GM15510 (cell line): Measurements from ENCODE around the gene POU2F1.

Experiments
- POLR2A ChIP-seq: IDR thresholded peaks from 3 replicates; pipeline ENCODE4 v1.6.1; 2011; ENCODE audit warnings: borderline replicate concordance; ENCODE audit not compliant: insufficient read length; ENCODE audit errors: extremely low read depth

POU2F1 gene

DNA sequence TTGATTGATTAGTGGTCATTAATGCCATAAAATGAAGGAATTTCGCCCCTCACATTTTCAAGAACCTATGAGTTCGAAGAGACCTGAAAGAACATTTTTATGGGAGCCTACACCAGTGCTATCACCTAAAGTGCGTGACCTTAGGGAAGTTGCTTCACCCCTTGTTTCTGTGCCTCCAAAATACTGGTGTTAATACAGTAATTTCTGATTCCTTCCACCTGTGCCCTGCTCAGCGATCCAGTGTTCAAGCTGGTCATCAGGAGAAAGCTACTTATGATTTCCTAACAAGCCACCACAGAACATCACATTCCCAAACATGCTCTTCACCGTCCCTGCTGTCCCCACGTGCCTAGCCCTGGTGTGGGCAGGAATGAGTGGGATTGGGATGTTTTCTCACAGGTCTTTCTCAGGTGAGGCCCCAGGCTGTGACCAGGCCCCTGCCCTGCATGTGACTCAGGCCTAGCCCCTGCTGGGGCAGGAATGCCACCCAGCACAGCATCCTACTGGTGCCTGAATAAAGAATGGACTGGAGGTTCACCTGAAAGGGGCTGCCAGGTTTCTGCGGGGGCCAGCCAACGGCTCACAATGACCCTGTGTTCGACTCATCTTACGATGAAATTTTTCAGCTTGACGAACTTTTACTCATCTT lies 237.4 kb downstream of the POU2F1 start:
- no peak for TF ChIP-seq POLR2A

DNA sequence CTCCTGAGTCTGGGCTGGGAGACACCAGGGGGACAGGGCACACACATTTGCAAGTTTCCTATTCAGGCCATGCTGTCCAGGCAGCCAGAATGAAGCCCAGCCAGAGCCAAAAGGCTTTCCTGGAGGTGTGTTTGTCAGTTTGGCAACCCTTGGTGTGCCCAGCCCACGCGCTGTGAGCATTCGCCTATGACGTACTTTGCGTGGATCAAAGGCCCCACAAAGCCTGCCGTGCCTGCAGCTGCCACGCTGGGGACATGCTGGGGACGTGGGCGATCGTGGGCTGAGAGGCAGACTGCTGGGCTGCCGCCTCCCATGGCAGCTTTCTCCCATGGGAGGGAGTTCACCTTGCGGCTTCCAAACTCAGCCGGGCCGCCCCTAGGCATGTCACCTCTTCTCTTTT lies 240.2 kb downstream of the POU2F1 start:
- no peak for TF ChIP-seq POLR2A

DNA sequence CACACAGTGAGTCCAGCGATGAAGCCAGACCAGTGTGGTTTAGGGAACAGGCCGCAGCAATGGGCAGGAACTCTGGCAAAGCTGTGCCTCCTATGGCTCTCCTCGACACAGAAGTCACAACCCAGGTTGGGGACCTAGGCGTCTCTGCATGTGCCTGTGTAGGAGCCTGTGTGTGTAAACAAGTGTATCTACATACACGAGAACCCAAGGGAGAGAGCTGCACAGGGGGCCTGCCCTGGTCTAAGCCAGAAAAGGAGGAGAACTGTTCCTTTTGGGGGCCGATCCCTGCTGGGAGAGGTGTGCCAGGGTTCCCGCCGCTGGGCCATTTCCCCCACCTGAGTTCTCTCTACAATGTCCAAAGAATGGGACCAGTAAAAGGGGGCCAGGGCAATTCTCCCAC lies 241.7 kb downstream of the POU2F1 start:
- no peak for TF ChIP-seq POLR2A

DNA sequence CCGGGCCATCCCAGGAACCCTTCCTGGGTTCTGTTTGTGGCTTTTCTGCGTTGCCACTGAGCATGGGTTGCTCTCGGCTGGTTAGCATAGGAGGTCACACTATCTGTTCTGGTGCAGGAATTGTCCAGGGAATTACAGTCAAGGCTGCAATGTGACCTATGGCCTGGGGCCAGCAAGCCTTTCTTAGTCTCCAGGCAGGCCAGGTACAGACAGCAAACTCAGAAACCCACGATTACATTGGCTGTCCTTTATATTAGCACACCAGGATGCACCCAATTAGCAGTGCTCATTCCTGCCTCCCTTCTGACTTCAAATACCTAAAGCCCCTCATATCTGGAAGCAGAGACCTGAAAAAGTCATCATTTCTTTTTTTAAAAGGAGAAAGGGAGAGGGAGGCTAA lies 242.4 kb downstream of the POU2F1 start:
- no peak for TF ChIP-seq POLR2A

DNA sequence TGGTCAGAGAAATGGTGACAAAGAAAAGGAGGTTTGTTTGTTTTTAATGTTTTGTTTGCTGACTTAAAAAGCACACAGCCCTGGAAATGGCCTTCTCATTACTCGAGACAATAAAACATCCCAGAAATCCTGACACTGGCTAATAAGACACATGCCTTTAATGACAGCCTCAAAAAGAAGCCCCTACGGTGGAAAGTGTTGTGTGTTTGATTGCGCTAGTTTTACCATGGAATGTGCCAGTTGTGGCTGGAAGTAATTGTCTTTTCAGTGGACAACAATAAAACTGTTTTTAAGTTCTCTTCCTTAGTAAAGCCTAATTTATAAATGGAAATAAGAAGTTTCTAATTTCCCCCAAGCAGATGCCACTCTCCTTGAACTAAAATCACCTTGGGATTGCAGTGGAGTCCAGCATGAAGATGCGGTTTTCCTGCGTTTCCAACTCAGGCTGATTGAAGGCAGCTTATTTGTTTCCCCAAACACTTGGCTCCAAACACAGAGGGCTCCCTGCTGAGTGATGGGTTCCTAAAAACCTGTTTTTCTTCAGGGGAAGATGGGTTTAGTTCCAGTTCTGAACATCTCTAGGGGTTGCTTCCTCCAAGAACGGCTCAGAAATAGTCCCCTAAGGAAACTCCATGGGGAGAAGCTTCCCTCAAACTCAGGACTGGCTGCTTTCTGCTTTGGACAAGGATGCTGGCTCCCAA lies 243.3 kb downstream of the POU2F1 start:
- no peak for TF ChIP-seq POLR2A

DNA sequence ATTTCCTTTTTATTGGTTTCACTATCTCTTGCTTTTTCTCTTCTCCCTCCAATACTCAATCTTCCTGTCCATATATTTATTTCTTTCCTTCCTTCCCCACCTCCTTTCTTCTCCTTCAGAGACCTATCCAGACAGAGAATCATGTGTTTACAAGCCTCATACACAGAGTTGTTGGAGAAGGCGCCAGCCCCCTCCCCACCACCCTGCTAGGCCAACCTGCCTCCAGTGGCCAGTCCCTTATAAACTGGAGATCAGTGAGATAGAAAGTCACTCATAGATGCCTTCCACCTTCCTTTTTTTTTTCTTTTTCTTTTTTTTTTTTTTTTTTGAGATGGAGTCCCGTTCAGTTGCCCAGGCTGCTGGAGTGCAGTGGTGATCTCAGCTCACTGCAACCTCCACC lies 244.3 kb downstream of the POU2F1 start:
- TF ChIP-seq POLR2A: no peak

DNA sequence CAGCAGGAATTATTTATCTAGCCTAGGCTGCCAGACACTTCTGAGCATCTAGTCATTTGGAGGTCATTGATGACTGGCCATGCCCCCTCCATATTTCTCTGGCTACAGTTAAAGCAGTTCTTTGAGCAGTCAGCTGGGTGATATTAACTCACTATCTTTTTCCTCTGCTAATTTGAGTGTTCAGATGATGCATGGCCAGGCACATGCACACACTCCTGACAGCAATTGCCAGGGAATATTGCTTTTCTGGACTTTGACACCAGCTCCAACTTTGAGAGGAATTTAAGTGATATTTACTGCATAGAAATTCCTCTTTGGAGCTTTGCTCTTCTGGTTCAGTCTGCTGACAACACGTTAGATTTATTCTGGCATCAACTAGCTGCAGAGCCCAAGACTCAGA lies 245.1 kb downstream of the POU2F1 start:
- no peak for TF ChIP-seq POLR2A

DNA sequence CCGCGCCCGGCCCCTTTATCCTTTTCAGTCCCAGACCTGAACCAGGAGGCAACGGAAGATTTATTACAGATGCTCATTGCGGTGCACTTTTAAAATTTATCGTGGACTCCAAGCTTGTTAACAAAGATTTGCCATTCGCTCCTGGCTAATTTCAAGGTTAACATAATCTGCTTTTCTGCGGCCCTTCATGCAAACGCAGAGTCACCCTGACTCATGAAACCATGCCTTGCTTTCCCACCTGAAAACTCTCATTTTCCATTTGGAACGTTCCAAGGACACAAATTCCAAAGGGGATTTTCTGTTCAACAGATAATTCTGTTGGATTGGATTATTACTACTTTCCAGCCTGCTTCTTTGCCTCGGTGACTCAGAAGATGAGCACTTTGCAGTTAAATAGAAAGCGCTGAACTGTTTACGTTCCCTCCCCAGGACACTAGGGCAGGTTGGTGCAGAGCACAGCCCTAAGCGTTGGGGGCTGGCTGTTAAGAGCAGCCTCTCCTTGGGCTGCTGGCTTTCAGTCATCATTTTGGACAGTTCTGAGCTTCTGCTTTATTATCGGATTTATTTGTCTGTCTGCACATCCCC lies 246.5 kb downstream of the POU2F1 start:
- TF ChIP-seq POLR2A: no peak

DNA sequence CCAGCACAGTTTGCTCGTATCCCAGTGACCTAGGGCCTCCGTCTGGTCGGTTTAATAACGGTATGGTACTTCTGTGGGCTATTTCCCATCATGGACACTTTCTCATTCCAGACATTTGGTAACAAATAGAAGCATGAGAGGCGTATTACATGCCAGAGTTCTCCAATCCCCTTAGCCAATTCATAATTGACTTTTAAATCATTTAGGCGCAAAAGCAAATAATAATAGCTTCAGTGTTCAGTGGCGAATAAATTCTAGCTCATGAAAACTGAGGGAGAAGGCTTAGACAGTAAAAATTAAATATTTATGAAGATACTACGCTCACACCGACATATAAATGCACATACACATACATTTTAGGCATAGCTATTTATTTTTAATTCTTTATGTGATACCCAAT lies 247.1 kb downstream of the POU2F1 start:
- no peak for TF ChIP-seq POLR2A

DNA sequence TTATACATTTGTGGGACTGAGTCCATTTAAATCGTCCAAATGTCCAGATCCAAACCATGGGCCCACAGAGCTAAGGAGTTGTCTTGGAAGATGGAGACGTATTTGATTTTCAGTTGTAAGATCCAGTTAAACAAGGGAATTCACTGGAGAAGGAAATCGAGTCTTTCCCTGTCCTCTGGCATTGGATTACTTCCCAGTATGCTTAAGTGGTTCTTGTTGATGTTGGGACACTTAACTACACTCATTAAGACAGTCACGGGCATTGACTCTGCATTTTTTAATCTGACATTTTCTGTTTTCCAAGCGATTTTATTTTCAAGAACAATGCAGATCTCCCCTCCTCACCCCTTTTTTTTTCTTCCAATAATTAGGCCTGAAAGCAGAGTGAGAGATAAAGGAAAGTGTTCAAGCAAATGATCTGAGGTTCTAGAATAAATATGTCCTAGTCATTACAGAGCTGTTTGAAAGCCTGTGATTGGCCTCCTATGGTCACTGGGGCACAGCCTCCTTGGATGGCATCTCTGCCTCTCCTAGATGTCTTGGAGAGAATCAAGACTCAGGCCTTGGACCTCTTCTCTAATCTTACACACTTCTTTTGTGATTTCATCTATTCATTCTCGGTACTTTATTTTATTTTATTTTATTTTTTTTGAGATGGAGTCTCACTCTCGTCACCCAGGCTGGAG lies 248.7 kb downstream of the POU2F1 start:
- no peak for TF ChIP-seq POLR2A

DNA sequence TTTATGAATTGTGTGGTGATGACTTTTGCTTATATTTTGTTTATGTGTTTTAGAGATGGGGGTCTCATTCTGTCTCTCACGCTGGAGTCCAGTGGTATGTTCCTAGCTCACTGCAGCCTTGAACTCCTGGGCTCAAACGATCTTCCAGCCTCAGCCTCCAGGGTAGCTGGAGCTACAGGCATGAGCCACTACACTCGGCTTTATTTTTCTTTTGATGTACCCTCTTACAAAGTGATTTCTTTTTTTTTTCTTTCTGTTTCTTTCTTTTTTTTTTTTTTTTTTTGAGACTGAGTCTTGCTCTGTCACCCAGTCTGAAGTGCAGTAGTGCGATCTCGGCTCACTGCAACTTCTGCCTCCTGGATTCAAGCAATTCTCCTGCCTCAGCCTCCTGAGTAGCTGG lies 250.9 kb downstream of the POU2F1 start:
- no peak for TF ChIP-seq POLR2A

DNA sequence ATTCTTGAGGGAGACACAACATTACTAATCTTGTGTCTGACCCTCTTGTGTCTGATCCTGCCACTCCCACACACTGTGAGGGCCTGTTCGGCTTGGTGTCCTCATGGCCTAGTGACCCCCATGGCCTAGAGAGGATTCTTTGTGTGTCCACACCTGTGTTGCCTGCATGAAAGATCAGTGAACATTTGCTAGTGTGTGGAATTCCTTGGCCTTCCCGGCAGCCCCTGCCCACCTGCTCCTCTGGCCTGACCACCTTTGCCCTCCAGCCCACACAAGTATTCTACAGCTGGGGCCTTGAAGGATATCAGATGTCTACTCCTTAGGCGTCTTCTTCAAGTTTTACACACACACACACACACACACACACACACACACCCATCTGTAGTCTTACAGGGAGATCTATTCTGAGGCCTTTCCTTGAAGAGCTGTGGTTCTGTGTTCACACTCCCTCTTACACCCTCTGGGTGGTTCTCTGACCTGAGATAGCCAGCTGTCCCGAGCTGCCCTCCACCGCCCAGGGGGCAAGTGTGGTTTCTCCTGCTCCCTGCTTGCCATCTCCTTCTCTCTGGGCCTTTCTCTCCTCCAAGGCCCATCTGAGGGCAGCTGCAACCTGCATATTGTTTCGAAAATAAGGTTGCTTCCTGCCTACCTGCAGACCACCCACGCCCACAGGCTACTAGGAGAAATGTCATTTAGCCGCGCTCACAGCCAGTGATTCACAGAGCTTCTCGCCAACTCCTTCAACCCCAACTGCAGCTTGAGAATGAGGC lies 252.3 kb downstream of the POU2F1 start:
- TF ChIP-seq POLR2A: no peak

DNA sequence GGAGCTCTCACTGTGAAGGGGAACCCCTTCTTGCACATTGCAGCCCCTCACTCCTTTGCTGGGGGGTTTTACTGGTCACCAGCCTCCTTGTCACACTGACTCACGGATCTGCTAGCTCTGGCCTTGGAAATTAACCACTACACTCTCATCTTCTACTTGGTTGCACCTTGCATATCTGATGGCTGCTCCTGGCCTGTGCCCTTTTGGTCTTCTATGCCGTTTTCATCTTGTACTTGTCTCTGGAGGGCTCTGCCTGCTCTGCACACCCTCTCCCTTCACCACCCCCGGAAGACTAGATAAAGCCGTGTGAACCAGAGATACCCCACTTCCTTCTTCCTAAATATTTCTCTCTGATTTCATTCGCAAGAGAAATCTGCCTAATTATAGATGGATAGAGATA lies 253.1 kb downstream of the POU2F1 start:
- no peak for TF ChIP-seq POLR2A

DNA sequence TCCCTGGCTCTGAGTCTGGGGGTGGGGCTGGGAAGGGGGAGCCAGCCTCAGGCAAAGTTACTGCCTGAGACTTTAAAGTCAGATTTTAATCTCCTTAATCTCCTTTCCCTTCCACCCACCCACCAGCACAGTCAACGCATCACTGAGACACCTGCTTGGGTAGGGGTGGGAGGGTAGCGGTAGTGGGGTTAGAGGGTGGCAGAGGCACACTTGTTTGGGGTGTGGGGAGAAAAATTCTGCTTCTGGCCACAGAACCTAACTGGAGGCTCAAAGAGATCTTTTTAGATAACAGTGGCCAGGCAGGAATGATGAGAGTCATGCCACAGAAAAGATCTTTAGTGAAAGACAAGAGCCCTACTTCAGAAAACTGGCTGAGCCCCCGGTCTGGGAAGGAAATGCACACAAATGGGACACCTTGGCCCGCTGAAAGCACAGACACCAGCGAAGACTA lies 253.5 kb downstream of the POU2F1 start:
- no peak for TF ChIP-seq POLR2A

DNA sequence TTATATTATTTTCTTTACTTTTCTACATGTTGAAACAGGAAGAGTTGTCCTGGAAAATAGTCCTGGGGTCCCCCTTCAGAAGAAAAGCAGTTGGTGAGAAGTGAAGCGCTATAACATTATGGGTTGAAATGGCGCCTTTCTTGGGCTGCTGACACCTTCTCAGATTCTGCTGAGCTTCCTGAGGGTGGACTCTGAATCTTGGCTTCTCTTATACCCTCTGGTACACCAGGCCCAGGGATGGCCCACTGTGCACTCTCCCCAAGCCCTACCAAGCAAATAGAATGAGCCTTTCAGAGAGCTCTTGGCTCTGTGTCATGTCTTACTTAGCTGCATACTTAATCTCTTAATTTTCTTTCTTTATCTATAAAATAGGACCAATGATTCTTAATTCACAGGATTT lies 255.4 kb downstream of the POU2F1 start:
- TF ChIP-seq POLR2A: no peak
